ENCODE measurements around the gene GXYLT2. TPM values are rescaled to one million over a fixed set of nuclear protein-coding genes. Genes with fewer than 3 reads are reported as not detected.

The GXYLT2 gene
- total and polyA plus RNA-seq, 2 of the 13 experiments (the other 11 are each of a cell fraction or from before 2014, with no cell fraction given) = 4.3 to 6.9 TPM

DNA sequence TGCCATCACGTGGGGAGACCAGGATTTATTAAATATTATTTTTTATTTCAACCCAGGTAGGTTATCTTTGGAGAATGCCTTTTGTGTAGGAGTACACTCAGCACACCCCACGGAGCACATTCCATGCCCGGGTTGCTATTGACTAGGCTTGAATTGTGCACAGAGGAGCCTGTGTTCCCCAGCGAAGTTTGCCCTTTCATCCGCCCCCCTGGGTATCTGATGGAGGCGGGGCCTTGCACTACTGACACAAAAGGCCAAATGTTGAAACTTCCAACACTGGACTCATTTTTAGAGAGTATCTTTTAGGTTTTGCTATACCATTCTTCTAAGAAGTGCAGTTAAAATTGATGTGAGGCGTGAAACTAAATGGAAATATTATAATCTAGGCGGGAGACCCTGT, 69.5 kb downstream of the GXYLT2 start (continued):
- TF ChIP-seq, protein P1, sequence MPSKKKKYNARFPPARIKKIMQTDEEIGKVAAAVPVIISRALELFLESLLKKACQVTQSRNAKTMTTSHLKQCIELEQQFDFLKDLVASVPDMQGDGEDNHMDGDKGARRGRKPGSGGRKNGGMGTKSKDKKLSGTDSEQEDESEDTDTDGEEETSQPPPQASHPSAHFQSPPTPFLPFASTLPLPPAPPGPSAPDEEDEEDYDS (CRISPR knock-in tag; IDR thresholded peaks at IDR 0.05) = peak; percentile 33; the same call in 1 of the 2 replicates
- no peak for TF ChIP-seq ZNF75D (CRISPR knock-in tag; IDR thresholded peaks at IDR 0.05; ENCODE audit: borderline replicate concordance)
- TF ChIP-seq, protein P2, sequence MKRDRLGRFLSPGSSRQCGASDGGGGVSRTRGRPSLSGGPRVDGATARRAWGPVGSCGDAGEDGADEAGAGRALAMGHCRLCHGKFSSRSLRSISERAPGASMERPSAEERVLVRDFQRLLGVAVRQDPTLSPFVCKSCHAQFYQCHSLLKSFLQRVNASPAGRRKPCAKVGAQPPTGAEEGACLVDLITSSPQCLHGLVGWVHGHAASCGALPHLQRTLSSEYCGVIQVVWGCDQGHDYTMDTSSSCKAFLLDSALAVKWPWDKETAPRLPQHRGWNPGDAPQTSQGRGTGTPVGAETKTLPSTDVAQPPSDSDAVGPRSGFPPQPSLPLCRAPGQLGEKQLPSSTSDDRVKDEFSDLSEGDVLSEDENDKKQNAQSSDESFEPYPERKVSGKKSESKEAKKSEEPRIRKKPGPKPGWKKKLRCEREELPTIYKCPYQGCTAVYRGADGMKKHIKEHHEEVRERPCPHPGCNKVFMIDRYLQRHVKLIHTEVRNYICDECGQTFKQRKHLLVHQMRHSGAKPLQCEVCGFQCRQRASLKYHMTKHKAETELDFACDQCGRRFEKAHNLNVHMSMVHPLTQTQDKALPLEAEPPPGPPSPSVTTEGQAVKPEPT (CRISPR knock-in tag; IDR thresholded peaks at IDR 0.05; ENCODE audit: low read depth) = no peak
- TF ChIP-seq TCF7 (IDR thresholded peaks at IDR 0.05; ENCODE audit: low read depth) = peak; percentile 85
- TF ChIP-seq ZNF720 (CRISPR knock-in tag; IDR thresholded peaks at IDR 0.05) = no peak
- TF ChIP-seq ZNF605 (CRISPR knock-in tag; IDR thresholded peaks at IDR 0.05) = no peak
- no peak; the same call in none of the 2 replicates for TF ChIP-seq THAP11 (CRISPR knock-in tag; IDR thresholded peaks at IDR 0.05)
- TF ChIP-seq KDM6A (CRISPR knock-in tag; IDR thresholded peaks at IDR 0.05; ENCODE audit: low read depth) = peak; percentile 55; the same call in 1 of the 2 replicates
- no peak for TF ChIP-seq ZNF143 (CRISPR knock-in tag; IDR thresholded peaks at IDR 0.05)
- TF ChIP-seq IKZF4 (CRISPR knock-in tag; IDR thresholded peaks at IDR 0.05; ENCODE audit: borderline replicate concordance, low read depth, not compliant biosample characterization) = no peak
- TF ChIP-seq, protein P3, sequence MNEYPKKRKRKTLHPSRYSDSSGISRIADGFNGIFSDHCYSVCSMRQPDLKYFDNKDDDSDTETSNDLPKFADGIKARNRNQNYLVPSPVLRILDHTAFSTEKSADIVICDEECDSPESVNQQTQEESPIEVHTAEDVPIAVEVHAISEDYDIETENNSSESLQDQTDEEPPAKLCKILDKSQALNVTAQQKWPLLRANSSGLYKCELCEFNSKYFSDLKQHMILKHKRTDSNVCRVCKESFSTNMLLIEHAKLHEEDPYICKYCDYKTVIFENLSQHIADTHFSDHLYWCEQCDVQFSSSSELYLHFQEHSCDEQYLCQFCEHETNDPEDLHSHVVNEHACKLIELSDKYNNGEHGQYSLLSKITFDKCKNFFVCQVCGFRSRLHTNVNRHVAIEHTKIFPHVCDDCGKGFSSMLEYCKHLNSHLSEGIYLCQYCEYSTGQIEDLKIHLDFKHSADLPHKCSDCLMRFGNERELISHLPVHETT (CRISPR knock-in tag; conservative IDR thresholded peaks at IDR 0.05) = no peak
- no peak for TF ChIP-seq ZNF484 (CRISPR knock-in tag; IDR thresholded peaks at IDR 0.05; ENCODE audit: borderline replicate concordance, low read depth)
- TF ChIP-seq KDM5A (IDR thresholded peaks at IDR 0.05; ENCODE audit: borderline replicate concordance, low read length) = no peak
- TF ChIP-seq, protein P4, sequence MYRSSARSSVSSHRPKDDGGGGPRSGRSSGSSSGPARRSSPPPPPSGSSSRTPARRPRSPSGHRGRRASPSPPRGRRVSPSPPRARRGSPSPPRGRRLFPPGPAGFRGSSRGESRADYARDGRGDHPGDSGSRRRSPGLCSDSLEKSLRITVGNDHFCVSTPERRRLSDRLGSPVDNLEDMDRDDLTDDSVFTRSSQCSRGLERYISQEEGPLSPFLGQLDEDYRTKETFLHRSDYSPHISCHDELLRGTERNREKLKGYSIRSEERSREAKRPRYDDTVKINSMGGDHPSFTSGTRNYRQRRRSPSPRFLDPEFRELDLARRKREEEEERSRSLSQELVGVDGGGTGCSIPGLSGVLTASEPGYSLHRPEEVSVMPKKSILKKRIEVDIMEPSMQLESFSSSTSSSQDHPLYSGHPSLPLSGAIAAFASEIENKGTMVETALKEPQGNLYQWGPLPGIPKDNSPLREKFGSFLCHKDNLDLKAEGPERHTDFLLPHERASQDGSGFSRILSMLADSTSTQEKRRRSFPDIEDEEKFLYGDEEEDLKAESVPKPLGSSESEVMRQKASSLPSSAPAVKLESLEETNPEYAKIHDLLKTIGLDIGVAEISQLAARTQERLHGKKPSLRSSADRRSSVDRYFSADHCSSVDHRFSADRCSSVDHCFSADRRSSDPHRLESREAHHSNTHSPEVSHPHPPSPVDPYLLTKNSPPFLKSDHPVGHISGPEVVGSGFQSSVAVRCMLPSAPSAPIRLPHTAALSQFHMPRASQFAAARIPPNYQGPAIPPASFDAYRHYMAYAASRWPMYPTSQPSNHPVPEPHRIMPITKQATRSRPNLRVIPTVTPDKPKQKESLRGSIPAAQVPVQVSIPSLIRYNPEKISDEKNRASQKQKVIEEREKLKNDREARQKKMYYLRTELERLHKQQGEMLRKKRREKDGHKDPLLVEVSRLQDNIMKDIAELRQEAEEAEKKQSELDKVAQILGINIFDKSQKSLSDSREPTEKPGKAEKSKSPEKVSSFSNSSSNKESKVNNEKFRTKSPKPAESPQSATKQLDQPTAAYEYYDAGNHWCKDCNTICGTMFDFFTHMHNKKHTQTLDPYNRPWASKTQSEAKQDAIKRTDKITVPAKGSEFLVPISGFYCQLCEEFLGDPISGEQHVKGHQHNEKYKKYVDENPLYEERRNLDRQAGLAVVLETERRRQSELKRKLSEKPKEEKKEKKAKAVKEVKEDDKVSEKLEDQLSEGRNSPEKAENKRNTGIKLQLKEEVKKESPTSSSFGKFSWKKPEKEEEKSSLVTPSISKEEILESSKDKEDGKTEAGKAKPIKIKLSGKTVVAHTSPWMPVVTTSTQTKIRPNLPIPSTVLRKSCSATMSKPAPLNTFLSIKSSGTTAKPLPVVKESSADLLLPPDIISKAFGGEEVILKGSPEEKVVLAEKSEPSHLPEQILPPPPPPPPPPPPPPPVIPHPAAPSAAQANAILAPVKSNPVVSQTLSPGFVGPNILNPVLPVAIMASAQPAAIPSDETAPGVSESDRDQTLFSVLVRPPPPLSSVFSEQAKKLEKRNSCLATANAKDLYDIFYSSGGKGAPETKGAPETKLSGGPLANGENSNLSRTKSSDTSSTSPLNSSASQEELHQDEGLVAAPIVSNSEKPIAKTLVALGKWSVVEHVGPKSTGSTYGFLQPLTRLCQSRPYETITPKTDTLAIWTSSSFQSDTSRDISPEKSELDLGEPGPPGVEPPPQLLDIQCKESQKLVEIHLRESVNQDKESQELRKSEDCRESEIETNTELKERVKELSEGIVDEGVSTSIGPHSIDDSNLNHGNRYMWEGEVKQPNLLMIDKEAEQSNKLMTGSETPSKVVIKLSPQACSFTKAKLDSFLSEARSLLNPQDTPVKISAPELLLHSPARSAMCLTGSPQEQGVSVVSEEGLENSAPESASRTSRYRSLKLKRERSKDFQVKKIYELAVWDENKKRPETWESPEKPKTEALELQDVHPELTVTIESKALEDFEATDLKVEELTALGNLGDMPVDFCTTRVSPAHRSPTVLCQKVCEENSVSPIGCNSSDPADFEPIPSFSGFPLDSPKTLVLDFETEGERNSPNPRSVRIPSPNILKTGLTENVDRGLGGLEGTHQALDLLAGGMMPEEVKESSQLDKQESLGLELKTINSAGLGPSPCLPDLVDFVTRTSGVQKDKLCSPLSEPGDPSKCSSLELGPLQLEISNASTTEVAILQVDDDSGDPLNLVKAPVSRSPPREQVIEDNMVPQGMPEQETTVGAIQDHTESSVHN (CRISPR knock-in tag; IDR thresholded peaks at IDR 0.05) = no peak
- TF ChIP-seq, protein P5, sequence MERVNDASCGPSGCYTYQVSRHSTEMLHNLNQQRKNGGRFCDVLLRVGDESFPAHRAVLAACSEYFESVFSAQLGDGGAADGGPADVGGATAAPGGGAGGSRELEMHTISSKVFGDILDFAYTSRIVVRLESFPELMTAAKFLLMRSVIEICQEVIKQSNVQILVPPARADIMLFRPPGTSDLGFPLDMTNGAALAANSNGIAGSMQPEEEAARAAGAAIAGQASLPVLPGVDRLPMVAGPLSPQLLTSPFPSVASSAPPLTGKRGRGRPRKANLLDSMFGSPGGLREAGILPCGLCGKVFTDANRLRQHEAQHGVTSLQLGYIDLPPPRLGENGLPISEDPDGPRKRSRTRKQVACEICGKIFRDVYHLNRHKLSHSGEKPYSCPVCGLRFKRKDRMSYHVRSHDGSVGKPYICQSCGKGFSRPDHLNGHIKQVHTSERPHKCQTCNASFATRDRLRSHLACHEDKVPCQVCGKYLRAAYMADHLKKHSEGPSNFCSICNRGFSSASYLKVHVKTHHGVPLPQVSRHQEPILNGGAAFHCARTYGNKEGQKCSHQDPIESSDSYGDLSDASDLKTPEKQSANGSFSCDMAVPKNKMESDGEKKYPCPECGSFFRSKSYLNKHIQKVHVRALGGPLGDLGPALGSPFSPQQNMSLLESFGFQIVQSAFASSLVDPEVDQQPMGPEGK (CRISPR knock-in tag; IDR thresholded peaks at IDR 0.05) = peak; percentile 81
- TF ChIP-seq HNRNPUL1 (IDR thresholded peaks at IDR 0.05; ENCODE audit: low read depth, low read length) = no peak

All from HepG2 (cell line).